K562 (cell line): Measurements from ENCODE around the gene F11R. TPM values are rescaled to one million over a fixed set of nuclear protein-coding genes. Genes with fewer than 3 reads are reported as not detected.

Source experiments
- AFF4 ChIP-seq: sonication (generic); formaldehyde crosslinking; IDR thresholded peaks from 2 replicates; pipeline ENCODE4 v1.8.0; 2023; ENCODE audit warnings: mild to moderate bottlenecking, missing genetic modification reagents
- ARID1B ChIP-seq: fragments of 450-650 bp; IDR thresholded peaks from 2 replicates; pipeline ENCODE4 v1.6.1; 2016; ENCODE audit warnings: antibody characterized with exemption, mild to moderate bottlenecking, inconsistent platforms
- ELF4 ChIP-seq: fragments of 450-650 bp; formaldehyde crosslinking; IDR thresholded peaks from 2 replicates; pipeline ENCODE4 v1.4.0; 2022; ENCODE audit warnings: missing genetic modification characterization
- KDM4B ChIP-seq, 2 experiments: fragments of 450-650 bp in 1 of 2; sonication (generic) in 1 of 2; IDR thresholded peaks; 2 replicates each; pipeline ENCODE4 v1.6.1; 2016 to 2017; ENCODE audit warnings: borderline replicate concordance in 2 of 2, antibody characterized with exemption in 1 of 2, low read depth in 1 of 2, mild to moderate bottlenecking in 1 of 2
- KLF10 ChIP-seq: fragments of 250-450 bp; sonication (Bioruptor Pico); IDR thresholded peaks from 2 replicates; pipeline ENCODE4 v1.6.1; 2021; ENCODE audit warnings: matching md5 sums
- PHF20 ChIP-seq: fragments of 450-650 bp; IDR thresholded peaks from 2 replicates; pipeline ENCODE4 v1.6.1; 2018; ENCODE audit not compliant: partially characterized antibody
- PML ChIP-seq: IDR thresholded peaks from 2 replicates; pipeline ENCODE4 v1.6.1; 2012; ENCODE audit warnings: low read length, inconsistent platforms
- POLR2AphosphoS2 ChIP-seq: IDR thresholded peaks from 2 replicates; pipeline ENCODE4 v1.6.1; 2012; ENCODE audit warnings: low read length, improper control_type of control experiment
- STAT6 ChIP-seq: sonication (generic); formaldehyde crosslinking; IDR thresholded peaks from 2 replicates; pipeline ENCODE4 v1.8.1; 2023; ENCODE audit warnings: mild to moderate bottlenecking, missing genetic modification reagents
- TEAD2 ChIP-seq: fragments of 450-650 bp; IDR thresholded peaks from 2 replicates; pipeline ENCODE4 v1.6.1; 2016; ENCODE audit warnings: missing genetic modification characterization, control low read depth, missing compliant biosample characterization
- TFAP4 ChIP-seq: sonication (generic); formaldehyde crosslinking; IDR thresholded peaks from 2 replicates; pipeline ENCODE4 v1.8.0; 2022; ENCODE audit warnings: missing genetic modification reagents, mild to moderate bottlenecking, moderate library complexity, borderline replicate concordance
- TRIM24 ChIP-seq, 2 experiments: fragments of 450-650 bp; IDR thresholded peaks; 2 replicates each; pipeline ENCODE4 v1.6.1; 2016
- ZBTB33 ChIP-seq: sonication (generic); formaldehyde crosslinking; IDR thresholded peaks from 2 replicates; pipeline ENCODE4 v1.8.1; 2023; ENCODE audit warnings: mild to moderate bottlenecking, missing genetic modification reagents
- ZNF134 ChIP-seq: fragments of 250-450 bp; sonication (Bioruptor Pico); conservative IDR thresholded peaks from 2 replicates; pipeline ENCODE4 v1.4.0; 2020
- ZNF263 ChIP-seq: sonication (generic); formaldehyde crosslinking; IDR thresholded peaks from 2 replicates; pipeline ENCODE4 v1.8.0; 2022; ENCODE audit warnings: mild to moderate bottlenecking, missing genetic modification reagents, borderline replicate concordance
- ZNF431 ChIP-seq: sonication (generic); formaldehyde crosslinking; IDR thresholded peaks from 2 replicates; pipeline ENCODE4 v1.8.0; 2022; ENCODE audit warnings: mild to moderate bottlenecking, missing genetic modification reagents
- ZNF589 ChIP-seq: fragments of 200-800 bp; sonication (Bioruptor generic); IDR thresholded peaks from 2 replicates; pipeline ENCODE4 v1.6.1; 2016; ENCODE audit warnings: low read depth, missing genetic modification characterization, missing compliant biosample characterization
- polyA plus RNA-seq, 8 experiments: library from polyadenylated mRNA; depleted of rRNA in 4 of 8; stranded (reverse) in 5 of 8; unstranded in 3 of 8; fragments of >200 nt; fragmentation: Nextera tagmentation in 2 of 8; fragmentation: Illumina TruSeq in 1 of 8; extraction: Ambion mirVana in 2 of 8; extraction: Trizol in 1 of 8; gene quantifications; 2 replicates each; pipeline versions ENCODE4 v1.2.1 to v1.2.3, GENCODE V29; 2011 to 2014; ENCODE audit warnings: inconsistent platforms in 1 of 8, missing spikeins in 1 of 8
- total RNA-seq, 7 experiments: library from RNA; depleted of rRNA in 6 of 7; stranded (reverse); fragments of >200 nt in 6 of 7; fragmentation: Illumina TruSeq in 2 of 7; extraction: Trizol in 2 of 7; gene quantifications; 2 replicates each; pipeline versions ENCODE4 v1.2.1 to v1.2.3, GENCODE V29; 2011 to 2021; ENCODE audit warnings: low replicate concordance in 1 of 7

F11R gene
- total and polyA plus RNA-seq, 9 of the 15 experiments (the other 6 are each of a cell fraction or from before 2014, with no cell fraction given), result 27.4 to 187 (median 52.5) TPM

- TF ChIP-seq TRIM24 (IDR thresholded peaks at IDR 0.05) (no peak), TEAD2 (tag) (no peak), PML (peak; percentile 76), AFF4 (peak; percentile 3; the same call in 1 of the 2 replicates), ZNF134 (no peak; the same call in 1 of the 2 replicates), ZNF263 (CRISPR knock-in tag) (peak; percentile 60; the same call in 1 of the 2 replicates), KLF10 (CRISPR knock-in tag) (no peak), ARID1B (no peak), ELF4 (CRISPR knock-in tag) (peak; percentile 66; the same call in 1 of the 2 replicates), PHF20 (peak; percentile 83), TFAP4 (CRISPR knock-in tag) (peak; percentile 85), STAT6 (CRISPR knock-in tag) (peak; percentile 98), ZBTB33 (peak; percentile 6; the same call in 1 of the 2 replicates), ZNF589 (peak; percentile 83), POLR2AphosphoS2 (peak; percentile 59; the same call in 1 of the 2 replicates), ZNF431 (CRISPR knock-in tag) (no peak), KDM4B (IDR thresholded peaks at IDR 0.05; ENCODE audit: borderline replicate concordance in 2 of 2, low read depth in 1 of 2) (peak in 1 of 2 experiments; percentile 86; a peak in 1 of 4 replicates)
Measured at GRCh38 chr1:161045736-161046604, 25.0 kb upstream of the F11R start, which contains the start of gene USF1 (continued).
